HG03060 (cell line): ENCODE results near the gene PLCH2.

Experiments used
- ATAC-seq: cut with Tn5 transposase; IDR thresholded peaks from one replicate; pipeline ENCODE4 v1.9.1; 2021; ENCODE audit warnings: low read depth, moderate number of reproducible peaks; ENCODE audit not compliant: unreplicated experiment

PLCH2 gene

DNA sequence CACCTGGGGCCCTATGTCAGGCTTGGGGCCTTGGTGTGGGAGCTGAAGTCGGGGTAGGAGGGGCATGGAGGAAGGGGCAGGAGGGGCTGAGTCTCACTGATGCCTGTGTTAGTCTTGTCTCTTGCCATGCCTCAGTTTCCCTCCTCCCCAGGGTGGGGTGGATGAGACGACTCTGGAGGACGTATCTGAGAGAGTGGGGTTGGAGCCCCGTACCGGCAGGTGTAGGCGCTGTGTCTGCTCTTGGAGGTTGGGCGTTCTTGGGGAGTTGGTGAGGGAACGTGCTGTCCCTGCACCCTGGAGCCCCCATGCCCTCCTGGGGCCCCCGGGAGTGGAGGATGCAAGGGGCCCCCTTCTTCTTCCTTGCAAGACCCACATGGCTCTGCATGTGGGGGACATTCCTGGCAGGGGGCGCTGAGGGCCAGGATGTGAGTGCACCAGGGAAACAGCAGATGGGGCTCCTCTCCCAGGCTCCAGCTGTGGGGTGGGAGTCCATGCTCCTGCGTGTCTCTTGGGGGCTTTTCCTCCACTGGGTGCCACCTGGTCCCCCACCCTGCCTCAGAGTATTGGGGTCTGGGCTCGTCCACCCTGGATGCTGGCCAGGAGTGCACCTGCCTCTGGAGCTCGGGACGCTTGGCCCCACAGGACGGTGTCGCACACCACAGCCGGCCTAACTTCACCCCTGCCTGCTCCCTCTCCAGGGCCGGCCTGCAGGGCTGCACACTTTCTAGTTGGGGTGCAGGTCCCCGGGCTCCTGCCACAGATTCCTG lies 78.7 kb downstream of the PLCH2 start:
- ATAC-seq, result no peak
